ENCODE measurements around the gene ZNF778. TPM values are rescaled to one million over a fixed set of nuclear protein-coding genes. Genes with fewer than 3 reads are reported as not detected.

Gene ZNF778
- total RNA-seq, 1 experiment from 2014 or later = 16.4 TPM

GRCh38 chr16:89207993-89208392 is 9.5 kb upstream of the ZNF778 start:
- WGBS (ENCODE audit: extremely low coverage, insufficient read length, low lambda C conversion rate) = no CpG with 5 or more reads among the region's 4 CpGs
- Histone ChIP-seq H2AK5ac (ENCODE audit: insufficient read length, low read length) (no peak overlapping the region), H2BK5ac (ENCODE audit: insufficient read length, low read length) (no peak overlapping the region), H2BK12ac (ENCODE audit: insufficient read length, low read depth, low read length) (no peak overlapping the region), H3K23ac (ENCODE audit: insufficient read length, low read depth, low read length) (no peak overlapping the region), H3K56ac (ENCODE audit: insufficient read length, low read depth, low read length) (no peak overlapping the region), H3K27ac (ENCODE audit: insufficient read length, low read depth, low read length) (no peak overlapping the region), H3K9ac (ENCODE audit: extremely low read depth, insufficient read length, low read length) (no peak overlapping the region), H4K91ac (ENCODE audit: insufficient read length, low read depth, low read length) (no peak overlapping the region), H3K79me2 (ENCODE audit: insufficient read depth, low read length) (no peaks in the 10 kb centered on the region), H3T11ph (ENCODE audit: low read length) (no peak overlapping the region), H3K27me3 (ENCODE audit: insufficient read depth, low read length) (peaks cover 2% of the 10 kb centered on the region; the same call in 1 of the 2 replicates), H3K4me2 (ENCODE audit: insufficient read depth, insufficient read length, low read length) (no peak overlapping the region), H4K8ac (replicated peaks; ENCODE audit: insufficient read length, low read depth, low read length) (no peak overlapping the region), H2BK15ac (ENCODE audit: low read depth, low read length) (no peak overlapping the region), H3K23me2 (ENCODE audit: insufficient read length, low read depth, low read length, poor library complexity, severe bottlenecking) (no peaks in the 10 kb centered on the region), H3K9me3 (ENCODE audit: control insufficient read depth, low read depth, low read length) (no peaks in the 10 kb centered on the region), H2BK120ac (ENCODE audit: low read depth, low read length, poor library complexity, severe bottlenecking) (no peak overlapping the region), H2AFZ (ENCODE audit: low read length) (no peak overlapping the region), H3K18ac (ENCODE audit: insufficient read length, low read depth, low read length) (no peak overlapping the region), H4K20me1 (ENCODE audit: control insufficient read depth, insufficient read depth, insufficient read length) (no peaks in the 10 kb centered on the region), H3K79me1 (ENCODE audit: insufficient read depth, low read depth, low read length, poor library complexity, severe bottlenecking) (no peaks in the 10 kb centered on the region), H3K4ac (ENCODE audit: low read depth, low read length) (no peak overlapping the region), H2BK20ac (ENCODE audit: low read depth, low read length, poor library complexity, severe bottlenecking) (no peak overlapping the region), H3K4me1 (ENCODE audit: insufficient read depth, low read length) (no peaks in the 10 kb centered on the region), H4K5ac (ENCODE audit: insufficient read length, low read depth, low read length) (no peak overlapping the region), H3K14ac (ENCODE audit: insufficient read depth, low read length) (no peak overlapping the region)
- Mint-ChIP-seq H3K27ac (no peak overlapping the region), H3K4me1 (no peaks in the 10 kb centered on the region), H3K9me3 (peaks cover under 1 to 2% of the 10 kb centered on the region in 2 experiments; a peak in 2 of 5 replicates), H3K27me3 (ENCODE audit: low read depth) (peaks cover 35% of the 10 kb centered on the region), H3K36me3 (ENCODE audit: insufficient read depth in 1 of 3, low read depth in 3 of 3) (no peaks in the 10 kb centered on the region; a peak in 1 of 7 replicates), H3K4me3 (no peak overlapping the region)
- TF ChIP-seq CTCF (conservative IDR thresholded peaks at IDR 0.05) = no peak
- DNase-seq = no peak
